22Rv1 (cell line): ENCODE data around the gene GDF7.

Source experiments
- H3K27ac ChIP-seq: fragments of 450-650 bp; 2 replicates; pipeline ENCODE4 v1.5.1; 2017
- CTCF ChIP-seq: fragments of 450-650 bp; IDR thresholded peaks from 2 replicates; pipeline ENCODE4 v1.5.1; 2017; ENCODE audit warnings: mild to moderate bottlenecking
- ZFX ChIP-seq: fragments of 450-650 bp; IDR thresholded peaks from 2 replicates; pipeline ENCODE4 v1.6.1; 2017; ENCODE audit warnings: antibody characterized with exemption, borderline replicate concordance

Gene GDF7

DNA sequence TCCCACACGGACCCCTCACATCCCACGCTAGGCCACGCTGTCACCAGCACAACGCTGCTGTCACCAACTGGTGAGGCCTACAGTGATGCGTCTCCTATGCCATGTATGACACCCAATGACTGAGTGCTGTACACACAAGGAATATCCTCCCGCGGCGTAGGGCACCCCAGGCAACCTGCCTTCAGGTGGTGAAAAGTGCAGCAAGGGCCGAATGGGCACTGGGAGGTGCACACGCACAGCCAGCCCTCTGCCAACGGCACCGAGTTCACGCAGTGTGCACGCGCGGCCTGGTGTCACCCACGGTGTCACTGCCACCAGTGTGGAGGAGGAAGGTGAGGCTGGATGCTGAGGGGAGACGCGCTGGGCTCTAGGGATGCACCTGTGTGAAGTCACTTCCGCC lies 20.5 kb upstream of the GDF7 start:
- H3K27ac ChIP-seq = no peak overlapping the region
- TF ChIP-seq ZFX (no peak), CTCF (no peak)

GRCh38 chr2:20647211-20647610 lies 19.7 kb upstream of the GDF7 start:
- no peak overlapping the region for H3K27ac ChIP-seq

DNA sequence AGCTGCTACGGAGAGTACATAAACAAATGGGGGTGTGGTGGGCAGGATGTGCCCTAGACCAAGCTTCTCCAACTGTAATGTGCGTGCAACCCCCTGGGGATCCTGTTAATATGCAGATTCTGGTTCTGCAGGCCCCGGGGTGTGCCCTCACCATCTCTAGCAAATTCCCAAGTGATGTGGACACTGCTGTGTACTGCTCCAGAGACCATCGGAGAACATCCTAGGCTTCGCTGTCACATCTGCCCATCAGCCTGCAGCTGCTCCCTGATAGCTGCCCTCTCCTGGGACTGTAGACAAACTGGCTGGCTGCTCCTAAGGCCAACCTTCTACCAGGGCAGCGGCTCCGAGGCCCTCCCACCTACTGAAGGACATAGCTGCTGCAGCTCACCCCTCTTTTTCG lies 19.2 kb upstream of the GDF7 start:
- TF ChIP-seq CTCF (no peak), ZFX (no peak)
- H3K27ac ChIP-seq = no peak overlapping the region

More at GRCh38 chr2:20647211-20647610, 19.7 kb upstream of the GDF7 start:
- TF ChIP-seq ZFX (no peak), CTCF (no peak)

DNA sequence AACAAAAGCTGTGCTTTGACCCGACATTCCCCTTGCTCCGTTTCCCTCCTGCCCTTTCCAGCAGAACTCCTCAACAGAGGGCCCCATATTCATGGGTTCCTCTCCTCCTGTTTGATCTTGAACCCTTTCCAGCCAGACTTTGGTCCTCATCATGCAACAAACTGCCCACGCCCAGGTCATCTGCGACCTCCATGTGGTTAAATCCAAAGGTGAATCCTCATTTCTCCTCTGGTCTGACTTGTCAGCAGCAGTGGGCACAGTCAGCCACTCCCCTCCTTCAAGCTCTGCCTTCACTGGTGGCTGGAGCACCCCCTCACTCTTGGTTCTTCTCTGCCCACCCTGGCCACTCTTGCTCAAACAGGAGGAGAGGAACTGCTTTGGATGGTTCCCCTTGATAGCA lies 18.7 kb upstream of the GDF7 start:
- TF ChIP-seq CTCF = no peak
- no peak overlapping the region for H3K27ac ChIP-seq

DNA sequence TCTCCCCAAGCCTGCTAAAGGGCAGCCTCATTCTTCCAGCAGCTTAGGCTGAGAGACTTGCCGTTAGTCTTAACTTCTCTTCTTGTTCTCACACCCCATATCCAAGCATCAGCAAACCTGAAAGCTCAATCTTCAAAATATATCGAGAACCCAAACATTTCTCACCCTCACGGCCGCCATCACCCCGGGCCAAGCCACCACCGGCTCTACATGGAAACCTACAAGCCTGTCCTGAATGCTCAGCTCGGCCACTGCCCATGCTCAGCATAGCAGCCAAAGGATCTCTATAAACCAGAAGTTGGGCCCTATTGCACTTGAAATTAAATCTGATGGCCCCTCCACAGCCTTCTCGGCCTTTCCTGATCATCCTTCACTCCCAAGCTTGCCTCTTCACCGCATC lies 18.1 kb upstream of the GDF7 start:
- TF ChIP-seq ZFX (no peak), CTCF (no peak)
- no peak overlapping the region for H3K27ac ChIP-seq

GRCh38 chr2:20649576-20649975 lies 17.4 kb upstream of the GDF7 start:
- no peak overlapping the region for H3K27ac ChIP-seq
- TF ChIP-seq CTCF (no peak), ZFX (no peak)

GRCh38 chr2:20649976-20650375 lies 17.0 kb upstream of the GDF7 start:
- H3K27ac ChIP-seq = no peak overlapping the region
- TF ChIP-seq ZFX = no peak

DNA sequence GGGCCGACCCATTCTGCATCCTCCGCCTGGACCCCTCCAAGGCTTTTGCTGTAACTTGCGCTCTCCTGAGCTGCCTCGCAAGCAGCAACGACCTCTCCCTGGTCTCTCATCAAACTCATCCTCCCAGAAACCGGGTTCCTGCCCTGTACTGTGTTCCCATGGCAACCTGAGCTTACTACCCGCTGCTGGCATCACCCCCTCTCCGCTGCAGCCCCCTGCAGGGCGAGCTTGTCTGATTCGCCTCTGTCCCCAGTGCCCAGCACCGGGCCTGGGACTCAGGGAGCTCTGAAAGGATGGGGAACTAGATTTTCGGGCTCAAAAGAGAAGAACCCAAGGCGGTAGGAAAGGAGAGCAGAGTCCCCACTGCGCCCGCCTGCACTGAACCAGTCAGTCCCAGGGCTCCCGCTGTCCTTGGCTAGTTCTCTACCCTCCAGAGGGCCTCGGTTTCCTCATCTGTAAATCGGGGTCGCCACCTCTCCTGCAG lies 16.5 kb upstream of the GDF7 start:
- peak overlapping the region; percentile 71 for H3K27ac ChIP-seq
- TF ChIP-seq ZFX (no peak), CTCF (no peak)
